Adipocyte (in vitro differentiated cells): ENCODE results near the gene CAMK4.

Source experiments
- DNase-seq: peaks from one replicate; pipeline ENCODE4 v3.0.0-alpha.2; 2015; ENCODE audit warnings: low read depth
- H3K27me3 ChIP-seq: replicated peaks from 2 replicates; pipeline ENCODE4 v1.7.0; 2013; ENCODE audit warnings: mild to moderate bottlenecking, low read length, moderate library complexity; ENCODE audit not compliant: control insufficient read depth, insufficient read depth
- H3K36me3 ChIP-seq: 2 replicates; pipeline ENCODE4 v1.7.0; 2013; ENCODE audit warnings: low read length, mild to moderate bottlenecking, moderate library complexity; ENCODE audit not compliant: control insufficient read depth, insufficient read depth, severe bottlenecking
- H3K4me1 ChIP-seq: 2 replicates; pipeline ENCODE4 v1.7.0; 2013; ENCODE audit warnings: mild to moderate bottlenecking, low read length, moderate library complexity; ENCODE audit not compliant: control insufficient read depth, insufficient read depth
- H3K4me3 ChIP-seq: 2 replicates; pipeline ENCODE4 v1.7.0; 2013; ENCODE audit warnings: mild to moderate bottlenecking, low read length, moderate library complexity
- H3K9ac ChIP-seq: 2 replicates; pipeline ENCODE4 v1.7.0; 2013; ENCODE audit warnings: mild to moderate bottlenecking, low read length, moderate library complexity
- H3K9me3 ChIP-seq: 2 replicates; pipeline ENCODE4 v1.7.0; 2013; ENCODE audit warnings: mild to moderate bottlenecking, low read length, moderate library complexity; ENCODE audit not compliant: control insufficient read depth

The CAMK4 gene

DNA sequence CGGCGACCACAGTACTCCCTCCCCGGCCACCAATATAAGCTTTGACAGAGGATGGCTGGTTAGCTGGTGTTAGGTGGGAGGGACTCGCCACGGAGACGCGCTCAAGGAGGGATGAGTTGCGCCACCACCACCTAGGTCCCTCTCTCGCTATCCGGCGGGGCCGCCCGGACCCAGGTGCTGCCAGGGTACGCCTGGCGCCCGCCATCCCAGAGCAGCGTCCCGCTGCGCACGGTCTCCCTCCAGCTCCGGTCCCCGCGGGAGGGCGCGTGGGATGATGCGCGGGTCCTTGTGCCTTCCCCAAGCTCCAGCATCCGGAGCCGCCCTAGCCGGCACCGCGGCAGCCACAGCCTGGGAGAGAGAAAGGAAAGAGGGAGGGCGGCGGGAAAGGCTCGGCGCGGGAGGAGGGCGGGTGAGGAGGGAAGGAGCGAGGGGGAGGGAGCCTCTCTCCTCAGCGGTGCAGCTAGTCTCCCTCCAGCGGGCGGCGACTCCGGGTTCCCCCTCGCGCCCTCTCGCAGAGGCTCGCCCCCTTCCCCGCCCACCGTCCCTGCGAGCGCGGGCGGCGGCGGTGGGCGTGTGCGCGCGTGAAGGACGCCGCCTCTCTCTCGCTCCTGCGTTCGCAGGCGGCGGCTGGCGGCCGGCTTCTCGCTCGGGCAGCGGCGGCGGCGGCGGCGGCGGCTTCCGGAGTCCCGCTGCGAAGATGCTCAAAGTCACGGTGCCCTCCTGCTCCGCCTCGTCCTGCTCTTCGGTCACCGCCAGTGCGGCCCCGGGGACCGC lies at the start of gene CAMK4:
Gene CAMK4, plus strand, starts transcription at position 598 of the 774 bp plus-strand sequence. Its CDS starts 100 bp downstream, at position 698.
- peak; percentile 91 for DNase-seq
- Histone ChIP-seq H3K27me3 (peaks cover 12% of the 10 kb centered on the region), H3K9me3 (no peaks in the 10 kb centered on the region)

DNA sequence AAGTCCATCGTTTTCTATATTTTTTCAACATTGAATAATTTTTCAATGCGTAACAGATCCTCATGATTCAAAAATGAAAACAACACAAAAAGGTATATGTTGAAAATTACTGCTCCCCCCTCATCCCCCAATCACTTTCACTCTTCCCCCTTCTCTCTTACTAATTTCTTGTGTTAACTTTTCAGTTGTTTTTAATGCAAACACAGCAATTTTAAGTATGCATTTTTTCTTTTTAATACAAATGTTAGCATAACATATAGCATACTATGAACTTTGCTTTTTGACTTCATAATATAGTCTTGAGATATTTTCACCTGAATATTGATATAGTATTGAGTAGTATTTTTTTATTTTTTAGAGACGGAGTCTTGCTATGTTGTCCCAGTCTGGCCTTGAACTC lies 41.1 kb upstream of the CAMK4 start:
- Histone ChIP-seq H3K4me3 (no peak overlapping the region), H3K27me3 (no peaks in the 10 kb centered on the region), H3K4me1 (no peaks in the 10 kb centered on the region), H3K9ac (no peak overlapping the region), H3K36me3 (no peaks in the 10 kb centered on the region), H3K9me3 (no peaks in the 10 kb centered on the region)
- DNase-seq: no peak

More for the DNA sequence above, at the start of gene CAMK4:
- H3K9ac ChIP-seq: peak within 1 kb of the TSS; percentile 48
- H3K4me3 ChIP-seq: peak within 1 kb of the TSS; percentile 79
- H3K36me3 ChIP-seq: no peaks in the 10 kb centered on the region
- peaks cover 13% of the 10 kb centered on the region for H3K4me1 ChIP-seq

DNA sequence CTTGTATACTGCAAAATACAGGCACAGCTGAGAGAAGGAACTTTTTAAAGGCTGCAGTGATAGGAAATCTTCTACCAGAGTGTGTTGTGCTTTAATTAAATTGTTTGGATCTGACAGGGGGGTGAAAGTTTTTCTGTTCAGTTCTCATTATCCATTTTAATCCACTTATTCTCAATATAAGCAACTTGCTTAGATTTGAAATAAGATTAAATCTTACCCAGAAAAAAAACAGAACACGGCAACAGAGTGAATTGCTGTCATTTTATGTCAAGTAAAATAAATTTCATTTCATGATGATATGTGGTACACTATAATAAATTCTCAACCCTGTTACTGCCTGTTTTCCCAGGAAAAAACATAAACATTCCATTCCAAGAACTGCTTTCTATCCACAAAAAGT lies 37.1 kb upstream of the CAMK4 start:
- H3K9me3 ChIP-seq: no peaks in the 10 kb centered on the region
- no peak for DNase-seq
- H3K9ac ChIP-seq: no peak overlapping the region
- H3K4me3 ChIP-seq: no peak overlapping the region
- H3K36me3 ChIP-seq: no peaks in the 10 kb centered on the region
- peaks cover 4% of the 10 kb centered on the region for H3K27me3 ChIP-seq
- H3K4me1 ChIP-seq: no peaks in the 10 kb centered on the region

DNA sequence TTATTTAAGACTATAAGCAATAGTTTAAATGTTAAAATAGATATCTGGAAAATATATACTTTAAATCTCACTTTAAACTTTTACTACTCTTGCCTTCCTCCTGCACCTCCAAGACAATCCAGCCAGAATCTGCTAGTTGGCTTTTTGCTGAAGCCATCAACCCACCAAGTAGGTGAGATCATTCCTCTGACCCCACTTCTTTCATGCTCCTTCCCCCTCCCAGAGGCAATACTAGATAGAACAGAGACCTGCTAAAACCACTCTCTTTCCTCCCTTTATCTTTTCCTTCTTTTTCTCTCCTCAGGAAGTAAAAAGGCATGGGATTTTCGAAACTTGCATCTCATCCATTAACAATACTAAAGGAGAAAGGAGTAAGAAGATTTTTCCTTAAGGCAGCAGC lies 30.1 kb upstream of the CAMK4 start:
- no peaks in the 10 kb centered on the region for H3K4me1 ChIP-seq
- H3K36me3 ChIP-seq: no peaks in the 10 kb centered on the region
- H3K9ac ChIP-seq: no peak overlapping the region
- H3K27me3 ChIP-seq: peaks cover 4% of the 10 kb centered on the region
- no peak for DNase-seq
- H3K9me3 ChIP-seq: no peaks in the 10 kb centered on the region
- no peak overlapping the region for H3K4me3 ChIP-seq

DNA sequence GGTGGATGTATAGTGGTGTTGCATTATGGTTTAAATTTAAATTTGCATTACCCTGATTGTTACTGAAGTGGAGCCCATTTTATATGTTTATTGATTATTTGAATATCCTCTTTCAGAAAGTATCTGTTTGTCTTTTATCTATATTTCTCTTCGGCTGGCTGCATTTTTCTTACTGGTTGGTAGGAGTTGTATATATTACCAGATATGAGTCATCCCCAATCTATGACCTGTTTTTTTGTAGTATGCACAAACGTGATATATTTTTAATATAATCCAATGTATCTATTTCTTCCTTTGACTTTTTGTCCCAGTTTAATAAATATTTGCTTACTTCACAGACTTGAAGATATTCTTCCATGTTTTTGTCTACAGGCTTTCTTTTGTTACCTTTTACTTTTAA lies 29.3 kb upstream of the CAMK4 start:
- H3K9me3 ChIP-seq: no peaks in the 10 kb centered on the region
- H3K27me3 ChIP-seq: peaks cover 4% of the 10 kb centered on the region
- no peak overlapping the region for H3K4me3 ChIP-seq

DNA sequence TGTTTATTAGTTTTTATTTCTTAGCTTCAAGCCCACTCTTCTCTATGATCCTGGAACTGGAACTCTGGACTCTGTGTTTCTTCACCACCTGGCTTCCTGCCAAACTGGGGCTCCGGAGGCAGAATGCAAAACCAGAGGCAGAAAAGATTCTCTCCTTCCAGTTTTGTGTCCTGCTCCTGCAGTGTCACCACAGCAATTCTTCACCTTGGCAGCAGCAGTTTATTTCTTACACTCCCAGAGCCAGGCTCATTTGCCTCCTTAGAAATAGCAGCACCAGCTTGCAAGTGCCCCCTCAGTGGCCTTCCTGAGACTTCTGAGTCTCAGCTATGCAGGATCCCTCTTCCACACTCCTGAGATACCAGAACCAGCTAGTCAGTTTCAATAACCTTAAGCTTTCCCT lies 26.7 kb upstream of the CAMK4 start:
- no peaks in the 10 kb centered on the region for H3K36me3 ChIP-seq
- no peak overlapping the region for H3K4me3 ChIP-seq
- no peaks in the 10 kb centered on the region for H3K4me1 ChIP-seq
- peak; percentile 52 for DNase-seq
- no peaks in the 10 kb centered on the region for H3K9me3 ChIP-seq
- H3K27me3 ChIP-seq: no peaks in the 10 kb centered on the region
- no peak overlapping the region for H3K9ac ChIP-seq

More for the DNA sequence above, 29.3 kb upstream of the CAMK4 start:
- Histone ChIP-seq H3K36me3 (no peaks in the 10 kb centered on the region), H3K4me1 (no peaks in the 10 kb centered on the region), H3K9ac (no peak overlapping the region)
- DNase-seq: no peak

DNA sequence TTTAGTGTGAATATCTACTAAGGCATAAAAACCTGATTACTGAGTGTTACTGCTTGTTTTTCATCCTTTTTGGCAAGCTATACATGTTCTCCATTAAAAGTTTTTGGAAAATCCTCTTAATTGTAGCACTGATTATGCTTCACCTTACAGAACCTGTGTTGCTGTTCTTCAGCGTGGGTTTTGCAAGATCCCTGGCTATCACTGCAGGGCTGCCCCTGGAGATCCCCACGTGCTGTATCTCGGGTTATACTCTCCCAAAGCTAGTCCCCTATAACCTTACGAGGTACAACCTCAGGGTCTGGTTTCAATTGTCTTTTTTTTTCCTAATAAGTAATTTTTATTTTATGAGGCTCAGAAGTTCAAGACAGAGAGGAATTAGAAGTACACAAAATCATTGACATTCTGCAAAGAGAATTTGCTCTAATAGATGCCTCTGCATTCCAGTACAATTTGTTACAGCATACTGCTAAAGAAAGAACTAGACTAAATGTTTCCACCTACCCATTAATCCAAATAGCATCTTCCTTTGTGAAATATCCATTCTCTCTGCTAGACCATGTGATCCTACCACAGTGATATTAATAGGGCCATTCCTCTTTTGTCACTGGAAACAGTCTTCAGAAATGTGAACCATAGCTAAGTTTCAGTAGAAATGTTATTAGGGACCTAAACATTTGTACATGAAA lies 25.8 kb upstream of the CAMK4 start:
- Histone ChIP-seq H3K9me3 (no peaks in the 10 kb centered on the region), H3K4me3 (no peak overlapping the region), H3K36me3 (no peaks in the 10 kb centered on the region), H3K27me3 (no peaks in the 10 kb centered on the region), H3K4me1 (no peaks in the 10 kb centered on the region), H3K9ac (no peak overlapping the region)
- no peak for DNase-seq

DNA sequence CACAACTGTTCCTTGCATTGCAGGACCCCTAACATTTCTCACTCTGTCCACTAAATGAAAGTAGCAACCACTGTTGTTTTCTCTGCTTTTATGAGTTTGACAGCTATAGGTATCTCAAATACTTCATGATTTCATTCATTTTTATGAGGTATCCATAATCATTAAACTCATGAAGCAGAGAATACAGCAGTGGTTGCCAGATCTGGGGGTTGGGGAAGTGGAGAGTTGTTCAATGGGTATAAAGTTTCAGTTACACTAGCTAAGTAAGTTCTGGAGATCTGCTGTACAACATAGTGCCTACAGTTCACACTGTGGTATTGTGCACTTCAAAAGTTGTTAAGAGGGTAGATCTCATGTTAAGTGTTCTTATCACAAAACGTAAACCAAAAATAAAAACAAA lies 23.4 kb upstream of the CAMK4 start:
- H3K9ac ChIP-seq: no peak overlapping the region
- H3K27me3 ChIP-seq: no peaks in the 10 kb centered on the region
- no peaks in the 10 kb centered on the region for H3K4me1 ChIP-seq
- no peak overlapping the region for H3K4me3 ChIP-seq
- DNase-seq: no peak
- H3K9me3 ChIP-seq: no peaks in the 10 kb centered on the region
- H3K36me3 ChIP-seq: no peaks in the 10 kb centered on the region

DNA sequence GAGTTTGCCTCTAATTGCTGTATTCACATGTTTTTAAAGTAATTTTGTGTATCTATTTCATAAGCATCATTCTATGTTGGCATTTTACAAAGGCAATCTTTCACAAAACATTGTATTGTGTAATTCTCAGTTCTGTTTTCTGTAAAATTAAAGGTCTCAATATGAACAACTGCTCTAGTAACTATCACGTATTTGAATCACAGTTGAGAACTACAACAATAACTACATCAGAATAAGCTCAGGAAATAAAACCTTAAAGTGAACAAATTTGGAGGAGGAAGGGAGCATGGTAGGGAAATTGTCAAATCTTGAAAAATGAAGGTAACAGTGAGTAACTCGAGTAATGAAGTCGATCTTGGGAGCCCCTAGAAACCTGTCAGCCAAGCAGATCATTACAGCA lies 22.5 kb upstream of the CAMK4 start:
- Histone ChIP-seq H3K4me1 (no peaks in the 10 kb centered on the region), H3K27me3 (no peaks in the 10 kb centered on the region), H3K9me3 (no peaks in the 10 kb centered on the region), H3K36me3 (no peaks in the 10 kb centered on the region), H3K4me3 (no peak overlapping the region), H3K9ac (no peak overlapping the region)
- no peak for DNase-seq

DNA sequence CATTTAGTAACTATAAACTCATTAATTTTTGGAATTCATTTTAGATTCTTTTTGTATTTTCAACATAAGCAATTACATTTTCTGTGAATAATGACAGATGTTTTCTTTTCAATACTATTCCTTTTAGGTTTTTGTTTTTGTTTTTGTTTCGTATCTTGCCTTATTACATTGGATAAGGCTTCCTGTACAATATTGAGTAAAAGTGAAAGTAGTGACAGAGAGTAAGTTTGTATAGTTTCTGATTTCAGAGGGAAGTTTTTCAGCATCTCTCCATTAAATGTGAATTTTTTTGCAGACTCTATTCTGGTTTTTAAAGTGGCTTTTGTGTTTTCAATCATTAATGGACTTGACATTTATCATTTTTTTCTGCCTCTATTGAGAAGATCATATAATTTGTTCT lies 12.8 kb upstream of the CAMK4 start:
- H3K9me3 ChIP-seq: no peaks in the 10 kb centered on the region
- DNase-seq: no peak
- H3K9ac ChIP-seq: no peak overlapping the region
- H3K27me3 ChIP-seq: no peaks in the 10 kb centered on the region
- H3K4me3 ChIP-seq: no peak overlapping the region
- H3K4me1 ChIP-seq: no peaks in the 10 kb centered on the region
- no peaks in the 10 kb centered on the region for H3K36me3 ChIP-seq

DNA sequence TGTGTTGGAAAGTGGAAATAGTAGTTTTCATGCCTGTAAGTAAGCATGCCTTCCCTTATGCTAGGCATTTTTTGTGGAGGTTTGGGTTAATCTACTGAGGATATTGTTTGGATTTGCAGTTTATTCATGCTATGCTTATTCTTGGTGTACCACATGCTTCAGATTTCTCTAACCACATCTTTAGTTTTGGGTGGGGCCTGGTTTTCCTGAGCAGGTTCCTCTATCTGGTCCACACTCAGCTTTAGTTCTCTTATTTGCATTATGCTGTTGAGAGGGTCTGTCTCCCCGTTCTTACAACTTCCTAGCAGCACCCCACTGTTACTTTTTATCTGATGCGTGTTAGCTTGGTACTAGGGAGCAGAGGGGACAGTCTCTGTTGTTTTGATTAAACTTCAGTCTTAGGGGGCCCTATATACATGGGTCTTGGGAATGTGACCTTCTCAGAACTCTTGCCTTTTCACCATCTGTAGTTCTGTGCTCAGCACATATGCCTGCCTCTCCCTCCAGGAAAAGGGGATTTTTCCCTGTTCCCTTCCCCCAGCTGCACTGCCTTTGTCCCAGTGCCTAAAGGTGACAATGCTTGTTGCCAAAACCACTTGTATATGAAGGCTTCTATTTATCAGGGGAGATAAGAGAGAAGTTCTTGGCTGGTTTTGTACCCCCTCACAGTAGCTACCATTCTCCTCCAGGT lies 10.0 kb upstream of the CAMK4 start:
- H3K4me1 ChIP-seq: no peaks in the 10 kb centered on the region
- H3K36me3 ChIP-seq: no peaks in the 10 kb centered on the region
- no peak for DNase-seq
- H3K4me3 ChIP-seq: no peak overlapping the region
- H3K27me3 ChIP-seq: no peaks in the 10 kb centered on the region
- H3K9me3 ChIP-seq: no peaks in the 10 kb centered on the region
- H3K9ac ChIP-seq: no peak overlapping the region
